Measurements from ENCODE around the gene GIGYF1. TPM values are rescaled to one million over a fixed set of nuclear protein-coding genes. Genes with fewer than 3 reads are reported as not detected.

GIGYF1 gene
- total RNA-seq (ENCODE audit: low replicate concordance): 20.7 and 39.1 TPM in 2 replicates

DNA sequence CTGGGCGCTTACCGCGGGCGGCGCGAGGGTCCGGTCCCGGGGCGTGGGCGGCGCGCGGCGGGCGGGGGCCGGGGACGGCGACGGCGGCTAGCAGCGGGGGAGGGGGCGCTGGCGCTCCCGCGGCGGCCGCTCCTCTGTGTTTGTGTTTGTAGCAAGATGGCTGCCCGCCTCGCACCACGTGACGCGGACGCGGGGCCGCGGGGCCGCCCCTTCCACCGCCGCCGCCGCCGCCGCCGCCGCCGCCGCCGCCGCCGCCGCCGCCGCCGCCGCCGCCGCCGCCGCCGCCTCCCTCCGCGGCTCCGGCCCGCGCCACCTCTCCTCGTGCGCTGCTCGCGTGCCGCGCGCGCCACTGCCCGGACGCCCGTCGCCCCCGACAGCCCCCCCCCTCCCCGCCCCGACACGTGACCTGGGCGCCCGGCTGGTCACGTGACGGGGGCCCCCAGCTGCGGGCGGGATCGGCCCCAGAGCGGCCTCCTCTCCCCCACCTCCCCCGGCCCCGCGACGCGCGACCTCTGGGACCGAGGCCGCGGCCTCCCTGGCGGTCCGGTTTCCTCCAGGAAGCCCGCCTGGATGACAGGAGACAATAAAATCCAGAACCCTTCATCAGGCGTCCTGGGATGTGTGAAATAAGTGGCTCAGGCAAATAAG, at the start of gene GIGYF1:
Gene GIGYF1, minus strand, starts transcription at position 153 of the 648 bp plus-strand sequence. CDS start 6,012 bp downstream, outside the sequence.
- peak; percentile 56 for DNase-seq (ENCODE audit: low read depth)
- peak within 1 kb of the TSS; percentile 83 for H3K4me3 ChIP-seq (ENCODE audit: low read depth, low read length)
- TF ChIP-seq, protein P1, sequence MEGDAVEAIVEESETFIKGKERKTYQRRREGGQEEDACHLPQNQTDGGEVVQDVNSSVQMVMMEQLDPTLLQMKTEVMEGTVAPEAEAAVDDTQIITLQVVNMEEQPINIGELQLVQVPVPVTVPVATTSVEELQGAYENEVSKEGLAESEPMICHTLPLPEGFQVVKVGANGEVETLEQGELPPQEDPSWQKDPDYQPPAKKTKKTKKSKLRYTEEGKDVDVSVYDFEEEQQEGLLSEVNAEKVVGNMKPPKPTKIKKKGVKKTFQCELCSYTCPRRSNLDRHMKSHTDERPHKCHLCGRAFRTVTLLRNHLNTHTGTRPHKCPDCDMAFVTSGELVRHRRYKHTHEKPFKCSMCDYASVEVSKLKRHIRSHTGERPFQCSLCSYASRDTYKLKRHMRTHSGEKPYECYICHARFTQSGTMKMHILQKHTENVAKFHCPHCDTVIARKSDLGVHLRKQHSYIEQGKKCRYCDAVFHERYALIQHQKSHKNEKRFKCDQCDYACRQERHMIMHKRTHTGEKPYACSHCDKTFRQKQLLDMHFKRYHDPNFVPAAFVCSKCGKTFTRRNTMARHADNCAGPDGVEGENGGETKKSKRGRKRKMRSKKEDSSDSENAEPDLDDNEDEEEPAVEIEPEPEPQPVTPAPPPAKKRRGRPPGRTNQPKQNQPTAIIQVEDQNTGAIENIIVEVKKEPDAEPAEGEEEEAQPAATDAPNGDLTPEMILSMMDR (IDR thresholded peaks at IDR 0.05; ENCODE audit: insufficient read depth, low read length): no peak

DNA sequence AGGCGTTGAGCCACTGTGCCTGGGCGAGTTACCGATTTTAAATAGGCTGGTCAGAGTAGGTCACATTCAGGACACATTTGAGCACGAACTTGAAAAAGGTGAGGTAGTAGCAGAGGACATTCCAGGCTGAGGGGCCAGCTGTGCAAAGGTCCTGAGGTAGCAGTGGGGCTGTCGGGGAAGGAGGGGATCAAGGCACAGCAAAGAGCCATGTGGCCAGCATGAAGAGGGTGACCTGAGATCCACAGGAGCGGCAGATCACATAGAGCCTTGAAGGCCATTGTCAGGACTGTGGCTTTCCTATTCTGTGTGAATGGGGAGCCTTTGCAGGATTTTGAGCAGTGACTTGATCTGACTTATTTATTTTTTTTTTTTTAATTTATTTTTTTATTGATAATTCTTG, 45.9 kb upstream of the GIGYF1 start:
- no peak overlapping the region for H3K4me3 ChIP-seq (ENCODE audit: low read depth, low read length)
- DNase-seq (ENCODE audit: low read depth): no peak
- TF ChIP-seq, protein P1 (IDR thresholded peaks at IDR 0.05; ENCODE audit: insufficient read depth, low read length): no peak

DNA sequence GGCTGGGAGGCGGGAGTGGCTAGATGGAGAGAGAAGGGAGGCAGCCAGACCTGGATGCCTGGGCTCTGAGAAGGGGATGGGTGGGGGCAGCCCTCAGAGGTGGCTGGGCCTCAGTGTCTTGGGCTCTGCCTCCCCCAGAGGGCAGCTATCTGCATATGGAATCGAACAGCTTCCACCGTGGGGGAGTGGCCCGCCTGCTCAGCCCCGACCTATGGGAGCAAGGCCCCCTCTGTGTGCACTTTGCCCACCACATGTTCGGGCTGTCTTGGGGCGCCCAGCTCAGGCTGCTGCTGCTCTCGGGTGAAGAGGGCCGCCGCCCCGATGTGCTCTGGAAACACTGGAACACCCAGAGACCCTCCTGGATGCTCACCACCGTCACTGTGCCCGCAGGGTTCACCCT, 42.6 kb upstream of the GIGYF1 start:
- TF ChIP-seq, protein P1 (IDR thresholded peaks at IDR 0.05; ENCODE audit: insufficient read depth, low read length): no peak
- no peak overlapping the region for H3K4me3 ChIP-seq (ENCODE audit: low read depth, low read length)
- DNase-seq (ENCODE audit: low read depth): no peak

- no peak overlapping the region for H3K4me3 ChIP-seq (ENCODE audit: low read depth, low read length)
- TF ChIP-seq, protein P1 (IDR thresholded peaks at IDR 0.05; ENCODE audit: insufficient read depth, low read length): no peak
- DNase-seq (ENCODE audit: low read depth): no peak
These were observed 41.7 kb upstream of the GIGYF1 start for GRCh38 chr7:100735730-100736129.

DNA sequence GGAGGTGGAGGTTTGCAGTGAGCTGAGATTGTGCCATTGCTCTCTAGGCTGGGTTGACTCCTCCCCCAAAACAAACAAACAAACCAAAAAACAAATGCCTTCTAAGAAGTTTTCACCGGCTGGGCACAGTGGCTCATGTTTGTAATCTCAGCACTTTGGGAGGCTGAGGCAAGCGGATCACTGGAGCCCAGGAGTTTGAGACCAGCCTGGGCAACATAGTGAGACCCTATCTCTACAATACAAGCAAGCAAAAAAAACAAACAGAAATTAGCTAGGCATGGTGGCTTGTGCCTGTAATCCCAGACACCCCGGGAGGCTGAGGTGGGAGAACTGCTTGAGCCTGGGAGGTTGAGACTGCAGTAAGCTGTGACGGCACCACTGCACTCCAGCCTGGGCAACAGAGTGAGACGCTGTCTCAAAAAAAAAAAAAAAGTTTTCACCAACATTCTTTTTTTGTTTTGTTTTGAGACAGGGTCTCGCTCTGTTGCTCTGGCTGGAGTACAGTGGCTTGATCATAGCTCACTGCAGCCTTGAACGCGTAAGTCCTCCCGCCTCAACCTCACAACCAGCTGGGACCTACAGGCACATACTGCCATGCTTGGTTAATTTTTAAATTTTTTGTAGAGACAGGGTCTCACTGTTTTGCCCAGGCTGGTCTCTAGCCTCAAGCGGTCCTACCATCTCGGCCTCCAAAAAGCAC, 38.0 kb upstream of the GIGYF1 start:
- H3K4me3 ChIP-seq (ENCODE audit: low read depth, low read length): no peak overlapping the region
- TF ChIP-seq, protein P1 (IDR thresholded peaks at IDR 0.05; ENCODE audit: insufficient read depth, low read length): no peak
- no peak for DNase-seq (ENCODE audit: low read depth)

- no peak for DNase-seq (ENCODE audit: low read depth)
- TF ChIP-seq, protein P1 (IDR thresholded peaks at IDR 0.05; ENCODE audit: insufficient read depth, low read length): no peak
- no peak overlapping the region for H3K4me3 ChIP-seq (ENCODE audit: low read depth, low read length)
These were observed 36.2 kb upstream of the GIGYF1 start for GRCh38 chr7:100730136-100730800.
